Embryonic facial prominence (tissue), 1 donor: Measurements from ENCODE around the gene B3GNT9.
A peak's percentile ranks its signal among the peaks of the same experiment; 100 is the strongest.

Experiments
- DNase-seq: peaks from one replicate; pipeline ENCODE4 v3.0.0-alpha.2; 2016; ENCODE audit errors: extremely low spot score

The B3GNT9 gene

DNA sequence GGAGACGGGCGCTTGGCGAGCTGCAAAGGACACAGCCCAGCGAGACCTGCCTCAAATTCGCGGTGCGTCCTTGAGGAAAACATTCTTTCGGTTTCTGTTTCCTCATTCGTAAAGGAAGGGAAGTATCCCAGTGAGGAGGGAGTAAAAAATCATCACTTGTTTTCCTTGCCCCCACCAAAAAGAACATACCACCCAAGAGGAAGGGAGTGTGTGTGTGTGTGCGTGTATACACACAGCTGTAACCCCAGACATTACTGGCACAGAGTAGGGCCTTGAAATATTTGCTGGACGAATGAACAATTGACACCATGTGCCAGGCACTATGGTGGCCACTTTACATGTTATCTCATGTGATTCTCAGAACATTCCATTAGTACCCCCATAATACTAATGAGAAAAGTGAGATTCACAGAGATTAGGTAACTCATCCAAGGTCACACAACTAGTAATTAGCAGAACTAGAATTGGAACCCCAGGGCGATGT, 34.9 kb upstream of the B3GNT9 start:
- DNase-seq = no peak

- peak; percentile 43 for DNase-seq
These were observed 34.3 kb upstream of the B3GNT9 start for GRCh38 chr16:67184995-67185650.

DNA sequence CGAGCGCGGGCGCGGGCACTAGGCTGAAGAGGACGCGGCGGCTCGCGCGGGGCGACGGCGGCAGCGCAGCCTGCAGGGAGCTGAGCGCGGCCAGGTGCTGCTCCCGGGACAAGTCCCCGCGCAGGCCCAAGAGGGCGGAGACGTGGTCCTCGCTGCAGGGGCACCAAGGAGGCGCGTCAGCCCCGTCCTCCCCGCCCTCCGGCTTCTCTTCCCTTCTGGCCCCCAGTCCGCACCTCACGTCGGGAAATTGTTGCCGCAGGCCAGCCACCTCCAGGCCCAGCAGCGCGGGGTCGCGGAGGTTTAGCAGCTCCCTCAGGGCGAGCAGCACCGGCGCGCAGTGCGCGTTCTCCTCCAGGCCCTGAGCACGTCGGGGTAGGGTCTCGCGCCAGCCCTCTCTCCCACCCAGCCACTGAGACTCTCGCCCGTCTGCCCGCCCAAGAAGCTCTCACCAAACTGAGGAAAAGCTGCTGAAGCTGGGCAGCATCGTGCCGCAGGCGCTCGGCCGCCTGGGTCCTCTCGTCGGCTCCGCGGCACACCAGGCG, 33.7 kb upstream of the B3GNT9 start:
- DNase-seq = no peak

DNA sequence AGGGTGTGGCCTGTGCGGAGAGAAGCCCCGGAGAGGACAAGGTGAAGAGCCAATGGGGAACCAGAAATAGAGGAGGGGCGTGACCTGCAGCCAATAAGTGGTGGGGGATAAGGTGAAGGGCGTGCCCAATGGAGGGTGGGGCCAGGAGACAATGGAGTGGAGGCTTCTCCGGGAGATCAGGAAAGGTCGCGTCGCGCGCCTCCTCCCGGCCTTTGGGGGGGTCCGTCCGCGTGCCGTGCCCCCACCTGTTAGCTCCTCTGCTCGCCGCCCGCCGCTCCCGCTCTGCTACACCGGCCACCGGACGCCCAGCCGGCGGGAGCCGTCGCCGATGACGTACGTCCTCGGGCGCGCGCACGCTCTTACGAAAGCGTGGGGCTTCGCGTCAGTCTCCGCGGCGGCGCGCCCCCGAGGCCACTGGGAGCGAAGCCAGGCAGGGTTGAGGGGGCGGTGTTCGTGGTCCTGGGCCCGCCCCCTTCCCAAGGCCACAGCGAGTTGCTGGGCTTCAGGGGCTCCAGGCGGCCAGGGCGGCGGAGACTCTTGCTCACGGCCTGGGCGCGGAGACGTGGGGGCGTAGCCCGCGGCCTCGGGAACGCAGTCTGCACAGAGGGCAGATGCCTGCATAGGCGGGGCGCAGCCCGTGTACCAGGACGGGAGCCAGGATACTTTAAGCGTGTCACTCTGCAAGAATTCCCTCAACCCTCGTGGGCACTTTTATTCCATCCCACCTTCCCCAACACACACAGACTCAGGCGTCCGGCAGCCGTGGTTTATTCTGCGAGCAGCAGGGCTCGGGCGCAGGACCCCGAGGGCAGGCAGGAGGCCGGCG, 33.0 kb upstream of the B3GNT9 start, which contains the start of gene MATCAP1:
MATCAP1 (minus strand) TSS at position 337 of the 826 bp plus-strand sequence. CDS start 3,353 bp downstream, outside the sequence.
- DNase-seq = peak; percentile 96

- no peak for DNase-seq
These were observed 32.5 kb upstream of the B3GNT9 start for GRCh38 chr16:67183284-67183626.

DNA sequence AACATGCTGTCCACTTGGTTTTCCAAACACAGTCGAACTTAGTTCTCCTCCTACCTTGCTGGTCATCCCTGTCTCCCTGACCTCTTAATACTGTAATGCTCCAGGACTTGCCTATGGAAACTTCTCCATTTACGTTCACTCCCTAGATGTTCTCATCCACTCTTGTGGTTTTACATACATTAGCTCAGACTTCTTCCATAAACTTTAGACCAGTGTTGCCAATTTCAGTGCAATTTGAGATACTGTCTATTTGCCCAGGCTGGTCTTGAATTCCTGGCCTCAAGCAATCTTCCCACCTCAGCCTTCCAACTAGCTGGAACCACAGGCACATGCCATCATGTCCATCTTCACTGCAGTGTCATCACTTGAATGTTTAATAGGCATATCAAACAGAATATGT, 31.5 kb upstream of the B3GNT9 start:
- no peak for DNase-seq

GRCh38 chr16:67181346-67181745, 30.5 kb upstream of the B3GNT9 start:
- no peak for DNase-seq

- no peak for DNase-seq
These were observed 29.4 kb upstream of the B3GNT9 start for GRCh38 chr16:67180166-67180565.

GRCh38 chr16:67179421-67180080, 28.8 kb upstream of the B3GNT9 start:
- DNase-seq = no peak

DNA sequence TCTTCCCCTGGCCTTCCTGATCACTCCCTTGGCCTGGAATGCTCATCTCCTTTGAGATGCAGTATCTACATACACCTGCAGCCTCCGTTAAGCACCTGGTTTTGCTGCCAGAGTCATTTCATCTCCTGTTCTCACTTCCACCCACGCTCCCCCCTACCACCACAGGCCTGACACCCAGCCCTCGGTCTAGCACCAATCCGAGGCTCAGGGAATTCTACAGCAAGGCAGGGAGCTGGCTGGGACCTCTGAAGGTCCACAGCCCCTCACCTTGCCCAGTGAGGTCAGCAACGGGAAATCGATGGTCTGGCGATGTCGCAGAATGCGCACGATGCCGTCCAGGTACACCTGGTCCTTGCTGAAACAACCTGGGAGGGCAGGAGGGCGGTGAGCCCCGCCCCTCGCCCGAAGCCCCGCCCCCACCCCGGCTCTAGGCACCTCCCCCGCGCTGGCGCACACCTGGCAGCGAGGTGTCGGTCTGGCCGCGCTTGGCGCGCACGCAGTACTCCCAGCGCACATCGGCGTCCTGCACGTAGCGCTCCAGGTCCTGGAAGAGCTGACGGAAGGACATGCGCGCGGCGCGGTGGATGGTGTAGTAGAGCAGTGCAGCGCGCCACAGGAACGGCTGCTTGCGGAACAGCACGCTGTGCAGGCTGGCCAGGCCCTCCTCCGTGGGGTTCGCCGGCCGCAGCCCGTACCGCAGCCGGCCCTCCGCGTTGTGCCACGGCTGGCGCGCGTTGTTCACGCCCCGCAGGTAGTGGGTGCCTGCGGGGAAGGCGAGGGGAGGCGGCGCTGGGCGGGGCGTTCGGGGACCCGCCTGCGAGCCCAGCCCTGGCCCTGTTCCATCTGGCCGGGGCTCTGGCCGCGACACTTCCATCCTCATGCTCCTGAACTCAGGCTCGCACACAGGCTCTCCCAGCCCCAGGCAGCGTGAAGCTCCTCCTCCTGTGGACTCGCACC, 27.2 kb upstream of the B3GNT9 start:
- DNase-seq = peak; percentile 58

DNA sequence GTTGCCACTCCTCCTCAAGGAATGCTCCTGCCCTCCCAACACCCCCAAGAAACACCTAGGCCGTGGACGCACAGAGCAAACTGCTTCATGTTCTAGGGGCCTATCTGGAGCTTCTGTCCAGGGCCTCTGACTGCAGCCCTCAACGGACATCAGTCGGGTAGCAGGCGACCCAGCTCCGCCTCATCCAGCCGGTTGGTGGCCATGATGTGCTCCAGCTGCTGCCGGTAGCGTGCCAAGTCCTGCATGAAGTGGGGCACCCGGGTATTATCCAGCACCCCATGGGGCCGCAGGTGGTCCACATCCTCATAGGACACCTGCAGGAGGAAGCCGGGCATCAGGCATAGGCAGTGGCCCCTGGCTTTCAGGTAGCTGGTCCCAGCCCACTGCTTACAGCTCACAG, 25.9 kb upstream of the B3GNT9 start:
- DNase-seq = no peak

GRCh38 chr16:67174706-67175231, 24.0 kb upstream of the B3GNT9 start:
- DNase-seq = no peak

DNA sequence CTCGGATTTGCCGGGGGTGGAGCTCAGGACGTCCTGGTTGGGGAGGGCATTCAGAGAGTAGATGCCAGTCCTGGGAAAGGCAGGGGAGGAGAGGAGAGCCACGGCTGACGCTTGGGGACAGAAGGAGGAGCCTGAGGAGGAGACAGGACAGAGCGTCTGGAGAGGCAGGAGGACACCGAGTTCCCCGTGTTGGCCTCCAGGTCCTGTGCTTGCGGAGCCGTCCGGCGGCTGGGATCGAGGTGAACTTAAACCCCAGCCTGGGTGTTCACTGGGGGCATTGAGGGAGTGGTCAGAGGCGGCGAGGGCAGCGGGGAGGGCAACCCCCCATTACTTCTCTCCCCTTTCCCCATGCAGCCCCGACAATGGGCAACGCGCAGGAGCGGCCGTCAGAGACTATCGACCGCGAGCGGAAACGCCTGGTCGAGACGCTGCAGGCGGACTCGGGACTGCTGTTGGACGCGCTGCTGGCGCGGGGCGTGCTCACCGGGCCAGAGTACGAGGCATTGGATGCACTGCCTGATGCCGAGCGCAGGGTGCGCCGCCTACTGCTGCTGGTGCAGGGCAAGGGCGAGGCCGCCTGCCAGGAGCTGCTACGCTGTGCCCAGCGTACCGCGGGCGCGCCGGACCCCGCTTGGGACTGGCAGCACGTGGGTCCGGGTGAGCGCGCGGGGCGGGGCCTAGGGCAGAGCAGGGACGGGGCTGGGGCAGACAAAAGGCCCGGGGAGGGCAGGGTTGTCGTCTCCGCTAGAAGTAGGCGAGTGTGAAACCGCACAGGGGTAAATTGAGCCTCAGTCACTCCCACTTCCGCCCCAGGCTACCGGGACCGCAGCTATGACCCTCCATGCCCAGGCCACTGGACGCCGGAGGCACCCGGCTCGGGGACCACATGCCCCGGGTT, 23.3 kb upstream of the B3GNT9 start:
- no peak for DNase-seq

GRCh38 chr16:67173323-67173722, 22.5 kb upstream of the B3GNT9 start:
- DNase-seq = no peak

DNA sequence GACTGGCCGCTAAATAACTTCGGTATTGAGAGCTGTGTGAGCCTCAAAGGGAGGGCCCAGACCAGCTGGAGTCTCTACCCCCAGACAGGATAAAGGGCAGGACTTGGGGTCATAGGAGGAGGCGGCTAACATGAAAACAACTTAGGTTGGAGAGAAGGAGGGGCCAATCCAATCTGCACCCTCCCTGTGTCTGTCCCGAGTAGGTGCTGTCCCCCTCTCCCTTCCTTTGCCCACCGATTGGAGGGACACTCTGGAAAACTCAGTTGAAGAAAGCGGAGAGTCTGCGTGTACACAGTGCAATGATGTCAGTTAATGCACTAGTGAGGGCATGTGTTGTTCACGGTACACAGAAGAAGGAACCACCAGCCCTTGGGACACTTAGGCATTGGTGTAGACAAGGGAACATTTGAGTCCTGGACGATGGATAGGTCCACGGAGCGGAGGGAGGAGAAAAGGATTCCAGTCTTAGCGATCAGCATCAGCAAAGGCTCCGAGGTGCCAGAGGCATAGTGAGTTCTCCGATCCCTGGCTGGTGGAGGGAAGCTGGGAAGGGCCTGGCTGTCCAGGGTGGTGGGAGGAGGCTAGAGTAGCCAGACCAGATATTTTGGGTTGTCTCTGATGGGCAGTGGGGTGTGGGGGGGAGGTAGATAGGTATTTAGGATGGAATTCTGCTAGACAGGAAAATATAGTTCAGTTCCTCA, 20.3 kb upstream of the B3GNT9 start:
- no peak for DNase-seq

DNA sequence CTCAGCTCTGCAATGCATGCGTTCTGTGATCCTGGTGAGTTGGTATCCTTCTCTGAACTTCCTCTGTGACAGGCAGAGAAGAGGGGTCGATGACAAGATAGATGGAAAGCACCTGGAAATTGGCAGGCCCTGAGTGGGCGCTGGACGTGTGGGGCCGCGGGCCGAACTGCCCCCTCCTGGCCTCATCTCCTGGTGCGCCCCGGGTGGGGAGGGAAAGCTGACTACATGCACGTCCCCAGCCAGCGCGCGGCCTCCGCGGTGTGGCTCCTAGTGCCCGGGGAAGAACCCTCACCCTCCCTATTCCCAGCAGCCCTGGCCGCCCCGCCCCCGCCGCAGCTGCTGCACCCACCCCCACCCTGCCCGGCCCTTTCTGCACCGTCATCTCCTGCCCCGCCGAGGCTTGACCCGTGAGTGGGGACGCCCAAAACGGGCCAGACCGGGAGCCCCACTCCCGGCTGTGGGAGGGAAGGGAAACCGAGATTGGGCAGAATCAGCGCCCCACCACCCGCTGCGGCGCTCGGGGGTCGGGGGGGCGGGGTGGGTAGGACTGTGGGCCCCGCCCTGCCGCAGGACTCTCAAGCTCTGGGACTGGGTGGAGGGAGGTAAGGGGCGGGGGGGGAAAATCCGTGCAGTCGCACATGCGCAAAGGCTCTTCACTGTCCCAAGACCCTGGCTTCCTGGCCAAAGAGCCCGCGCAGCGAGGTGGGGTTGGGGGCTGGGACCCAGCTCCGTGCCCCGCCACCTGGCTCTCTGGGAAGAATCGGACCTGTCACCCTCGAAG, 19.6 kb upstream of the B3GNT9 start, which contains the start of gene NOL3:
NOL3 (plus strand) TSS at position 371 of the 781 bp plus-strand sequence.
- no peak for DNase-seq

DNA sequence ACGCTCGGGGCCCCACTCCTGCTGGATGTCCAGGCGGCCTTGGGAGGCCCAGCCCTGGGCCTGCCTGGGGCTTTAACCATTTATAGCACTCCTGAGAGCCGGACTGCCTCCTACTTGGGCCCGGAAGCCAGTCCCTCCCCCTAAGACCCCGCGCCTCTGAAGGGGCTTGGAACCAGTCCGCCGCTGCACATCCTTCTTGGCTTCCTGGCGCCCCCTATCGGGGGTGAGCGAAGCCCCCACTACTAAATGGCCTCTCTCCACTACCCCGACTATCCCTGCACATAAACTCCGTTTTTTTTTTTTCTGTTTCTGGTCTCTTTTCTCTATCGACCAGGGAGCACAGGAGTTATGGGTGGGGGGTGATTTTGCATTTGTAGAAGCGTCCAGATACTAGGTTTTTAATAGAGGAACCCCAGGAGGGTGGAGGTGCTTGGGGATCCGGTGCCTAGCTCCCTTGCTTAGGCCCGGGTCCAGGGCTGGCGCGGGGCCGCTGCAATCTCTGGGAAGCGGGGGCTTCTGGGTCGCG, 18.9 kb upstream of the B3GNT9 start:
- no peak for DNase-seq

- DNase-seq = no peak
These were observed 18.2 kb upstream of the B3GNT9 start for GRCh38 chr16:67169011-67169451.
